T follicular helper cell (primary cell): ENCODE results near the gene NRAP.

Source experiments
- DNase-seq: peaks from one replicate; pipeline ENCODE4 v3.0.0-alpha.2; 2020; ENCODE audit warnings: low read depth
- total RNA-seq, 2 experiments: gene quantifications; one replicate each; lab custom pipeline; 2026; lab: John Stamatoyannopoulos, UW

Gene NRAP
- 0 reads per million in 2 experiments for total RNA-seq

- DNase-seq, result no peak
These were observed at the start of gene NRAP for GRCh38 chr10:113663908-113664307. Gene NRAP, minus strand, starts transcription at chr10:113664041. Its CDS starts 159 bp downstream, at chr10:113663882.

- DNase-seq, result no peak
These were observed 49.8 kb upstream of the NRAP start for GRCh38 chr10:113713640-113713982.

- no peak for DNase-seq
These were observed 49.2 kb upstream of the NRAP start for GRCh38 chr10:113712755-113713639.

GRCh38 chr10:113712024-113712423, 48.2 kb upstream of the NRAP start:
- DNase-seq, result no peak

- DNase-seq, result no peak
These were observed 47.3 kb upstream of the NRAP start for GRCh38 chr10:113711142-113711541.

- DNase-seq, result no peak
These were observed 45.5 kb upstream of the NRAP start for GRCh38 chr10:113709221-113709838.

- no peak for DNase-seq
These were observed 44.8 kb upstream of the NRAP start for GRCh38 chr10:113708640-113709039.

- no peak for DNase-seq
These were observed 42.8 kb upstream of the NRAP start for GRCh38 chr10:113706623-113707022.

GRCh38 chr10:113705344-113705652, 41.5 kb upstream of the NRAP start:
- no peak for DNase-seq

GRCh38 chr10:113704637-113705343, 40.9 kb upstream of the NRAP start:
- DNase-seq, result no peak

- no peak for DNase-seq
These were observed 33.8 kb upstream of the NRAP start for GRCh38 chr10:113697595-113697994.

- DNase-seq, result no peak
These were observed 31.9 kb upstream of the NRAP start for GRCh38 chr10:113695691-113696090.

GRCh38 chr10:113693348-113693747, 29.5 kb upstream of the NRAP start:
- no peak for DNase-seq

GRCh38 chr10:113692271-113692670, 28.4 kb upstream of the NRAP start:
- no peak for DNase-seq

- no peak for DNase-seq
These were observed 27.5 kb upstream of the NRAP start for GRCh38 chr10:113691381-113691780.

GRCh38 chr10:113690749-113691148, 26.9 kb upstream of the NRAP start:
- no peak for DNase-seq

- DNase-seq, result no peak
These were observed 25.7 kb upstream of the NRAP start for GRCh38 chr10:113689574-113689973.

- no peak for DNase-seq
These were observed 25.2 kb upstream of the NRAP start for GRCh38 chr10:113689057-113689456.

GRCh38 chr10:113687037-113687436, 23.2 kb upstream of the NRAP start:
- no peak for DNase-seq

GRCh38 chr10:113686028-113686427, 22.2 kb upstream of the NRAP start:
- DNase-seq, result no peak

- DNase-seq, result no peak
These were observed 19.5 kb upstream of the NRAP start for GRCh38 chr10:113683300-113683699.

GRCh38 chr10:113681533-113682470, 18.0 kb upstream of the NRAP start:
- no peak for DNase-seq
